Endothelial cell (in vitro differentiated cells): ENCODE data around the gene GALNT18. TPM values are rescaled to one million over a fixed set of nuclear protein-coding genes. Genes with fewer than 3 reads are reported as not detected.

ENCODE experiments used
- DNase-seq: peaks from one replicate; pipeline ENCODE4 v3.0.0; 2021; ENCODE audit warnings: low spot score
- H3K27ac Mint-ChIP-seq: one replicate; pipeline ENCODE4 v1.8.0; 2021; ENCODE audit warnings: mixed read lengths, inconsistent platforms; ENCODE audit not compliant: unreplicated experiment
- H3K27me3 Mint-ChIP-seq: one replicate; pipeline ENCODE4 v1.8.0; 2021; ENCODE audit warnings: mild to moderate bottlenecking, moderate library complexity, mixed read lengths, inconsistent platforms; ENCODE audit not compliant: unreplicated experiment
- H3K36me3 Mint-ChIP-seq: one replicate; pipeline ENCODE4 v1.8.0; 2021; ENCODE audit warnings: mild to moderate bottlenecking, low read depth, mixed read lengths, inconsistent platforms; ENCODE audit not compliant: unreplicated experiment
- H3K4me1 Mint-ChIP-seq: one replicate; pipeline ENCODE4 v1.8.0; 2021; ENCODE audit warnings: mild to moderate bottlenecking, mixed read lengths, inconsistent platforms; ENCODE audit not compliant: unreplicated experiment
- H3K4me3 Mint-ChIP-seq: one replicate; pipeline ENCODE4 v1.8.0; 2021; ENCODE audit warnings: mild to moderate bottlenecking, mixed read lengths, inconsistent platforms; ENCODE audit not compliant: unreplicated experiment
- H3K9me3 Mint-ChIP-seq: one replicate; pipeline ENCODE4 v1.8.0; 2021; ENCODE audit warnings: mixed read lengths, inconsistent platforms; ENCODE audit not compliant: unreplicated experiment
- total RNA-seq: library from RNA; stranded (reverse); fragmentation: NEBNext Ultra II Directional; extraction: Animal tissue kit (Norgen Biotek cat#: 25700); gene quantifications from one replicate; pipeline ENCODE4 v1.2.1, GENCODE V29; 2021; ENCODE audit not compliant: unreplicated experiment
- TF ChIP-seq, protein P1 (sequence below): fragments of 200-600 bp; sonication (generic); IDR thresholded peaks from one replicate; pipeline ENCODE4 v1.5.0; 2021; ENCODE audit warnings: antibody characterized with exemption; ENCODE audit not compliant: unreplicated experiment

GALNT18 gene
- total RNA-seq, 1 donor from 2014 or later, result 87.6 TPM

DNA sequence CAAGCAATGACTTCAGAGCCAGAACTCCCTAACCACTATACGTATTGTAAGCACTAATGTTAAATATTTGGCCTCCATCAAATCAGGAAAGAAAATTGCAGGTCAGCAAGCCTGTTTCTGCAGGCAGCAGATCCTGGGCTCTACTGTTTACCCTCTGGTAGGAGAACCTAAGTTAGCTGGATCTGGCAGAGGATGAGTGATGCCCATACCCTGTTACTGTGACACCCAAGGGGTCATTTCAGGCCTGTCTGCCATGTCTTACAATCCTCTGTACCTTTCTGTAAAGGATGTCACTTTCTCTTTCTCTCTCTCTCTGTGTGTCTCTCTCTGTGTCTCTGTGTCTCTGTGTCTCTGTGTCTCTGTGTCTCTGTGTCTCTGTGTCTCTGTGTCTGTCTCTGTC lies 375.6 kb downstream of the GALNT18 start:
- H3K27ac Mint-ChIP-seq, result peak overlapping the region; percentile 80
- H3K9me3 Mint-ChIP-seq, result no peaks in the 10 kb centered on the region
- peaks cover 10% of the 10 kb centered on the region for H3K36me3 Mint-ChIP-seq
- peaks cover 13% of the 10 kb centered on the region for H3K27me3 Mint-ChIP-seq
- TF ChIP-seq, protein P1, sequence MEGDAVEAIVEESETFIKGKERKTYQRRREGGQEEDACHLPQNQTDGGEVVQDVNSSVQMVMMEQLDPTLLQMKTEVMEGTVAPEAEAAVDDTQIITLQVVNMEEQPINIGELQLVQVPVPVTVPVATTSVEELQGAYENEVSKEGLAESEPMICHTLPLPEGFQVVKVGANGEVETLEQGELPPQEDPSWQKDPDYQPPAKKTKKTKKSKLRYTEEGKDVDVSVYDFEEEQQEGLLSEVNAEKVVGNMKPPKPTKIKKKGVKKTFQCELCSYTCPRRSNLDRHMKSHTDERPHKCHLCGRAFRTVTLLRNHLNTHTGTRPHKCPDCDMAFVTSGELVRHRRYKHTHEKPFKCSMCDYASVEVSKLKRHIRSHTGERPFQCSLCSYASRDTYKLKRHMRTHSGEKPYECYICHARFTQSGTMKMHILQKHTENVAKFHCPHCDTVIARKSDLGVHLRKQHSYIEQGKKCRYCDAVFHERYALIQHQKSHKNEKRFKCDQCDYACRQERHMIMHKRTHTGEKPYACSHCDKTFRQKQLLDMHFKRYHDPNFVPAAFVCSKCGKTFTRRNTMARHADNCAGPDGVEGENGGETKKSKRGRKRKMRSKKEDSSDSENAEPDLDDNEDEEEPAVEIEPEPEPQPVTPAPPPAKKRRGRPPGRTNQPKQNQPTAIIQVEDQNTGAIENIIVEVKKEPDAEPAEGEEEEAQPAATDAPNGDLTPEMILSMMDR, result no peak
- no peak for DNase-seq
- peak overlapping the region; percentile 59 for H3K4me3 Mint-ChIP-seq
- peaks cover 21% of the 10 kb centered on the region for H3K4me1 Mint-ChIP-seq

GRCh38 chr11:11245453-11245852 lies 376.4 kb downstream of the GALNT18 start:
- Mint-ChIP-seq H3K9me3 (no peaks in the 10 kb centered on the region), H3K27ac (no peak overlapping the region), H3K4me3 (no peak overlapping the region), H3K27me3 (peaks cover 13% of the 10 kb centered on the region), H3K4me1 (peaks cover 22% of the 10 kb centered on the region), H3K36me3 (peaks cover 10% of the 10 kb centered on the region)
- no peak for DNase-seq
- TF ChIP-seq, protein P1, result no peak

DNA sequence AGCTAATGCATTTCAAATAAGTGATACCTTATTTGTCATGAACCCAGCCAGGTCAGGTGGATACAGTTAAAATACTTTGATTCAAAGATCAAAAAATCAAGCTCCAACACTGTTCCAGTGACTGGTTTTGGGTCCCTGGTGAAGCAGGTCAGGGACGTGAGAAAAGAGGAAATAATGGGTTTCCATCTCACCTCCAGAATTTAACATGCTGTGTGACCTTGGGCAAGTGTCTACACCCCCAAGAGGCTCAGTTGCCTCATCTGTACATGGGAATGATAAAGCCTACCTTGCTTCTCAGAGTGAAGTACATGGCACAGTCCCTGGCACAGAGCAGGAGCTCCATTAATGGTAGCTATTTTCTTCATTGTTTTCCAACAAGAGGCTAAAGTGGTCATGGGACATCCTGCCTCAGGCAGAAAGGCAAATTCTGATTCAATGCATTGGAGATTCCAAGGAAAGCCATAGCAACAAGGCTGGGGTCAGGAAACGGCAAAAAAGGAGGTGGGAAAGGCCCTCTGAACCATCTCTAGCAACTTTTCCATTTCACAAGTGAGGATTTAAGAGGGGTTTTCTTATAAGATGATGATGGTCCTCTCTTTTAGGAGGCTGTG lies 377.2 kb downstream of the GALNT18 start:
- peak overlapping the region; percentile 98 for H3K27ac Mint-ChIP-seq
- H3K4me3 Mint-ChIP-seq, result no peak overlapping the region
- peaks cover 13% of the 10 kb centered on the region for H3K27me3 Mint-ChIP-seq
- peaks cover 10% of the 10 kb centered on the region for H3K36me3 Mint-ChIP-seq
- TF ChIP-seq, protein P1, result no peak
- peaks cover 27% of the 10 kb centered on the region for H3K4me1 Mint-ChIP-seq
- H3K9me3 Mint-ChIP-seq, result no peaks in the 10 kb centered on the region
- DNase-seq, result no peak

DNA sequence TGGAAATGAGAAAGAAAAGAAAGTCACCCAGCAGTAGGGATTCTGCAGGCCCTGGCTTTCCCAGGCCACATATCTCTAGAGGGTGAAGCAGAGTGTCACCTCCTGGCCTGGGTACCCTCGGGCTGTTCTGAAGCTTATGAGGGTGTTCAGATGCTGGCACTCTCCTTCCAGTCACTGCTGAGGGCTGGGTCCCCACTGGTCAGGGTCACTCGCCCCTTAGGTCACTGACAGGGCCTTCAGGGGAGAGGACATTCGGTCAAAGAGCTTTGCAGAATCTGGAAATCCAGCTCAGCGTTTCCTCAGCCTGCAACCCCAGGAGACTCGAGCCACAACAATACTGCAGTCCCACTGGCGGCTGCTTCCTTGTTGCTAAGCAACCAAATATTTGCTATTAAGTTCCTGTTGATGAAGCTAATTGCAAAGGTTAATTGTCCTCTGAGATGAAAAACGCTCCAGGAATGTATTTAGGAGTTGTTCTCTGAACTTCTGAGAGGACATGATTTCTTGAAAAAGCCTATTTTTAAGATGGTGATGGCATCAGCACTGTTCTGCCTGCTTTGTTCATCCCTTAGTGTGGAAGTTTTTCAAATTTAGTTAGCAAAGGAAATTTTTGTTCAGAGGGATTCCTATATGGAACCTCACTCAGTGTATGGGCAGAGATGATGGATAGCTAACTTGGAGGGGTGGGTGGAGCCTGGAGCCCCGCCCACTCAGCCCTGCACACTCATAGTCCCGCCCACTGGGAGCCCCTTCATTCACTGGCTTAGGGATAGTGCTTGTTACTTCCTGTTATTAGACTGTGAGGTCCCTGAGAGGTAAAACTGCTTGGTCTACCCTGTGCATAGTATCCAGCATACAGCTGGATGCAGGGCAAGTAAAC lies 378.0 kb downstream of the GALNT18 start:
- TF ChIP-seq, protein P1, result no peak
- H3K27ac Mint-ChIP-seq, result peak overlapping the region; percentile 98
- peaks cover 10% of the 10 kb centered on the region for H3K36me3 Mint-ChIP-seq
- H3K4me3 Mint-ChIP-seq, result no peak overlapping the region
- H3K4me1 Mint-ChIP-seq, result peaks cover 27% of the 10 kb centered on the region
- peak; percentile 67 for DNase-seq
- peaks cover 13% of the 10 kb centered on the region for H3K27me3 Mint-ChIP-seq
- H3K9me3 Mint-ChIP-seq, result no peaks in the 10 kb centered on the region

GRCh38 chr11:11243209-11243589 lies 378.6 kb downstream of the GALNT18 start:
- H3K36me3 Mint-ChIP-seq, result peaks cover 10% of the 10 kb centered on the region
- H3K27me3 Mint-ChIP-seq, result peaks cover 13% of the 10 kb centered on the region
- H3K27ac Mint-ChIP-seq, result peak overlapping the region; percentile 98
- H3K9me3 Mint-ChIP-seq, result no peaks in the 10 kb centered on the region
- no peak for DNase-seq
- TF ChIP-seq, protein P1, result no peak
- no peak overlapping the region for H3K4me3 Mint-ChIP-seq
- peaks cover 27% of the 10 kb centered on the region for H3K4me1 Mint-ChIP-seq
